Neuronal stem cell (in vitro differentiated cells): ENCODE results near the gene BIRC7.
A peak's percentile ranks its signal among the peaks of the same experiment; 100 is the strongest.

Experiments used
- DNase-seq: peaks from one replicate; pipeline ENCODE4 v3.0.0-alpha.2; 2013; ENCODE audit warnings: low spot score
- H2AFZ ChIP-seq: one replicate; pipeline ENCODE4 v1.6.1; 2013; ENCODE audit warnings: mild to moderate bottlenecking, low read length, inconsistent platforms
- H2AK5ac ChIP-seq: 2 replicates; pipeline ENCODE4 v1.6.1; 2013; ENCODE audit warnings: low read depth, mild to moderate bottlenecking, inconsistent platforms, low read length, moderate library complexity, mixed read lengths
- H2BK120ac ChIP-seq: 2 replicates; pipeline ENCODE4 v1.6.1; 2013; ENCODE audit warnings: low read depth, mild to moderate bottlenecking, inconsistent platforms, low read length, moderate library complexity, mixed read lengths
- H2BK12ac ChIP-seq: one replicate; pipeline ENCODE4 v1.6.1; 2013; ENCODE audit warnings: low read length, inconsistent platforms
- H2BK15ac ChIP-seq: 2 replicates; pipeline ENCODE4 v1.6.1; 2013; ENCODE audit warnings: mild to moderate bottlenecking, low read length, inconsistent platforms, mixed read lengths
- H2BK5ac ChIP-seq: one replicate; pipeline ENCODE4 v1.6.1; 2013; ENCODE audit warnings: inconsistent platforms, mild to moderate bottlenecking, low read length, moderate library complexity
- H3K14ac ChIP-seq: one replicate; pipeline ENCODE4 v1.6.1; 2013; ENCODE audit warnings: low read length, inconsistent platforms
- H3K18ac ChIP-seq: 2 replicates; pipeline ENCODE4 v1.6.1; 2013; ENCODE audit warnings: low read length, inconsistent platforms
- H3K23ac ChIP-seq: 2 replicates; pipeline ENCODE4 v1.6.1; 2013; ENCODE audit warnings: low read depth, mild to moderate bottlenecking, mixed read lengths, low read length, inconsistent platforms; ENCODE audit not compliant: poor library complexity
- H3K27ac ChIP-seq: replicated peaks from 3 replicates; pipeline ENCODE4 v1.5.1; 2013; ENCODE audit warnings: low read length, inconsistent platforms
- H3K27me3 ChIP-seq, 3 experiments: 2 replicates each; pipeline ENCODE4 v1.6.1; 2013; ENCODE audit warnings: low read length in 3 of 3, mild to moderate bottlenecking in 2 of 3, inconsistent platforms in 1 of 3, low read depth in 1 of 3, mixed read lengths in 1 of 3, moderate library complexity in 1 of 3; ENCODE audit not compliant: control insufficient read depth in 3 of 3, insufficient read depth in 3 of 3
- H3K36me3 ChIP-seq, 2 donors: replicated peaks in 1 of 2; 2 replicates each; pipeline ENCODE4 v1.6.1; 2013; ENCODE audit warnings: low read length in 2 of 2; ENCODE audit not compliant: control insufficient read depth in 2 of 2, insufficient read depth in 2 of 2
- H3K4ac ChIP-seq: 2 replicates; pipeline ENCODE4 v1.6.1; 2013; ENCODE audit warnings: inconsistent platforms, mild to moderate bottlenecking, low read length, moderate library complexity
- H3K4me1 ChIP-seq, 2 donors: 1 replicate in 1 of 2; 2 replicates in 1 of 2; pipeline ENCODE4 v1.6.1; 2013; ENCODE audit warnings: low read length in 2 of 2, low read depth in 1 of 2; ENCODE audit not compliant: control insufficient read depth in 2 of 2, insufficient read depth in 1 of 2
- H3K4me2 ChIP-seq: one replicate; pipeline ENCODE4 v1.6.1; 2013; ENCODE audit warnings: mild to moderate bottlenecking, low read length, inconsistent platforms; ENCODE audit not compliant: insufficient read depth, poor library complexity, severe bottlenecking
- H3K4me3 ChIP-seq, 2 donors: 2 replicates each; pipeline ENCODE4 v1.5.1; 2013; ENCODE audit warnings: low read length in 2 of 2, mild to moderate bottlenecking in 2 of 2, inconsistent platforms in 1 of 2, moderate library complexity in 1 of 2
- H3K79me1 ChIP-seq: one replicate; pipeline ENCODE4 v1.6.1; 2013; ENCODE audit warnings: low read depth, mild to moderate bottlenecking, inconsistent platforms, low read length, moderate library complexity
- H3K9ac ChIP-seq: one replicate; pipeline ENCODE4 v1.6.1; 2013; ENCODE audit warnings: mild to moderate bottlenecking, low read depth, low read length, inconsistent platforms; ENCODE audit not compliant: poor library complexity
- H3K9me3 ChIP-seq, 2 donors: replicated peaks in 1 of 2; 2 replicates each; pipeline versions ENCODE3 to v1.6.1; 2013; ENCODE audit warnings: low read length in 2 of 2, mild to moderate bottlenecking in 2 of 2, inconsistent platforms in 1 of 2, low read depth in 1 of 2, mixed read lengths in 1 of 2, moderate library complexity in 1 of 2; ENCODE audit not compliant: control insufficient read depth in 2 of 2, insufficient read depth in 1 of 2
- H4K8ac ChIP-seq: one replicate; pipeline ENCODE4 v1.6.1; 2013; ENCODE audit warnings: low read depth, mild to moderate bottlenecking, inconsistent platforms, low read length, moderate library complexity
- H4K91ac ChIP-seq: one replicate; pipeline ENCODE4 v1.6.1; 2013; ENCODE audit warnings: low read length, low read depth, mild to moderate bottlenecking, inconsistent platforms; ENCODE audit not compliant: poor library complexity
- WGBS, 2 donors: extraction: QIAGEN DNeasy Blood & Tissue Kit; methylation state at CpG; one replicate each; pipeline ENCODE4 v1.1.7; 2013; ENCODE audit warnings: missing lambda C conversion rate in 2 of 2, mixed read lengths in 1 of 2; ENCODE audit not compliant: insufficient read length in 2 of 2, insufficient replicate concordance in 1 of 2; ENCODE audit errors: extremely low coverage in 2 of 2; 5-methylcytosine and 5-hydroxymethylcytosine counted together

BIRC7 gene

GRCh38 chr20:63261795-63262528, 26.3 kb downstream of the BIRC7 start:
- Histone ChIP-seq H3K27me3 (no peaks in the 10 kb centered on the region), H3K27ac (peak overlapping the region; percentile 52), H3K9ac (peak overlapping the region; percentile 60), H2BK120ac (peak overlapping the region; percentile 94), H2AFZ (peak overlapping the region; percentile 90), H3K4me1 (peaks cover 17 to 49% of the 10 kb centered on the region in 2 donors), H2BK15ac (peak overlapping the region; percentile 97), H3K14ac (peak overlapping the region; percentile 97), H3K4me3 (peak overlapping the region in 1 of 2 donors; percentile 30), H3K23ac (no peak overlapping the region), H3K79me1 (no peaks in the 10 kb centered on the region), H2BK12ac (peak overlapping the region; percentile 75), H4K91ac (no peak overlapping the region), H3K36me3 (peaks cover 0 to 1% of the 10 kb centered on the region in 2 donors), H3K18ac (peak overlapping the region; percentile 96), H4K8ac (peak overlapping the region; percentile 72), H2BK5ac (peak overlapping the region; percentile 89), H2AK5ac (peak overlapping the region; percentile 90), H3K9me3 (peaks cover 0 to 13% of the 10 kb centered on the region in 2 donors), H3K4ac (no peak overlapping the region), H3K4me2 (no peak overlapping the region)
- no CpG with 5 or more reads among the region's 30 CpGs for WGBS, 2 donors
- DNase-seq, result no peak

- Histone ChIP-seq H3K14ac (peak overlapping the region; percentile 56), H3K27me3 (no peaks in the 10 kb centered on the region), H3K23ac (no peak overlapping the region), H4K91ac (peak overlapping the region; percentile 30), H3K4me1 (peaks cover 17 to 49% of the 10 kb centered on the region in 2 donors), H2AK5ac (peak overlapping the region; percentile 89), H3K27ac (no peak overlapping the region), H3K9ac (peak overlapping the region; percentile 44), H3K9me3 (peaks cover 0 to 4% of the 10 kb centered on the region in 2 donors), H3K79me1 (no peaks in the 10 kb centered on the region), H2BK120ac (no peak overlapping the region), H3K18ac (peak overlapping the region; percentile 75), H3K4me3 (no peak overlapping the region), H2BK5ac (no peak overlapping the region), H2BK12ac (no peak overlapping the region), H4K8ac (no peak overlapping the region), H3K4me2 (no peak overlapping the region), H2BK15ac (no peak overlapping the region), H3K4ac (no peak overlapping the region), H2AFZ (no peak overlapping the region), H3K36me3 (no peaks in the 10 kb centered on the region)
- no peak for DNase-seq
- no CpG with 5 or more reads among the region's 9 CpGs for WGBS, 2 donors
These were observed 27.1 kb downstream of the BIRC7 start for GRCh38 chr20:63262836-63263235.

- no peak overlapping the region for H3K4me2 ChIP-seq
- no peak overlapping the region for H3K14ac ChIP-seq
- H3K79me1 ChIP-seq, result no peaks in the 10 kb centered on the region
- peak overlapping the region; percentile 84 for H3K18ac ChIP-seq
- no peak overlapping the region for H4K8ac ChIP-seq
- no peak overlapping the region for H2BK120ac ChIP-seq
- H3K4me3 ChIP-seq, result no peak overlapping the region
- H2BK5ac ChIP-seq, result peak overlapping the region; percentile 91
- H3K4me1 ChIP-seq, result peaks cover 17 to 58% of the 10 kb centered on the region in 2 donors
- no peak for DNase-seq
- peak overlapping the region; percentile 80 for H3K23ac ChIP-seq
- no peaks in the 10 kb centered on the region for H3K36me3 ChIP-seq
- H3K4ac ChIP-seq, result no peak overlapping the region
- H4K91ac ChIP-seq, result no peak overlapping the region
- peak overlapping the region; percentile 76 for H2AFZ ChIP-seq
- no peak overlapping the region for H3K27ac ChIP-seq
- peak overlapping the region; percentile 83 for H2BK15ac ChIP-seq
- H3K27me3 ChIP-seq, result no peaks in the 10 kb centered on the region
- H2AK5ac ChIP-seq, result peak overlapping the region; percentile 53
- H3K9me3 ChIP-seq, result no peaks in the 10 kb centered on the region
- H2BK12ac ChIP-seq, result no peak overlapping the region
- H3K9ac ChIP-seq, result no peak overlapping the region
- no CpG with 5 or more reads among the region's 10 CpGs for WGBS, 2 donors
These were observed 28.3 kb downstream of the BIRC7 start for GRCh38 chr20:63264000-63264399.

DNA sequence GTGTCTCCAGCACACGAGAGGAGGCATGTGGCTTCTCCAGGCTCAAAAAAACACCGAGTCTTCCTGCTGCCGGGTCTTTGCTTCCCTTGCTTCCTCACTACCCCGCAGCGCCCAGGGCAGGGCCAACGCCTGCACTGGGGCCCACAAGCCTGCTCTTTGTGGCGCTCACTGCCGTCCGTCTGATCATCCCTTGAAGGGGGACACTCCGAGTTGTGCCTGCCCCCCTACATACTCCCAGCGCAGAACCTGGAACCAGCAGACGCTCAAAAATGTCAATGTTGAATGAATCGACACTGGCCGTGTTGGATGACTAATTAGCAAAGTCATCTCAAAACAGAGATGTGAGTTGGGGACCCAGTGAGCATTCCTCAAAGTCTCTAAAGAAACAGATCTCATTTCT, 28.8 kb downstream of the BIRC7 start:
- H3K4me2 ChIP-seq, result no peak overlapping the region
- no peak overlapping the region for H3K14ac ChIP-seq
- H3K9me3 ChIP-seq, result no peaks in the 10 kb centered on the region
- DNase-seq, result no peak
- peak overlapping the region; percentile 84 for H3K18ac ChIP-seq
- H4K91ac ChIP-seq, result no peak overlapping the region
- no peak overlapping the region for H3K4ac ChIP-seq
- H2AK5ac ChIP-seq, result peak overlapping the region; percentile 53
- H3K4me3 ChIP-seq, result no peak overlapping the region
- H2AFZ ChIP-seq, result peak overlapping the region; percentile 76
- H3K4me1 ChIP-seq, result peaks cover 17 to 62% of the 10 kb centered on the region in 2 donors
- peak overlapping the region; percentile 91 for H2BK5ac ChIP-seq
- no peaks in the 10 kb centered on the region for H3K79me1 ChIP-seq
- no peak overlapping the region for H3K27ac ChIP-seq
- WGBS, 2 donors, result no CpG with 5 or more reads among the region's 14 CpGs
- peak overlapping the region; percentile 83 for H2BK15ac ChIP-seq
- no peak overlapping the region for H2BK120ac ChIP-seq
- H2BK12ac ChIP-seq, result no peak overlapping the region
- H3K27me3 ChIP-seq, result no peaks in the 10 kb centered on the region
- peak overlapping the region; percentile 80 for H3K23ac ChIP-seq
- no peaks in the 10 kb centered on the region for H3K36me3 ChIP-seq
- H4K8ac ChIP-seq, result no peak overlapping the region
- H3K9ac ChIP-seq, result no peak overlapping the region
